ENCODE data around the gene MPND.
"Not testable (repeated sequence)": the region's sequence is repeated elsewhere in the genome, so short reads cannot be mapped to it uniquely, and the experiment has no call there.

MPND gene

GRCh38 chr19:4328991-4329681 is 14.2 kb upstream of the MPND start:
- not testable (repeated sequence) for H3K27ac ChIP-seq (ENCODE audit: low read depth in 2 of 2, low read length in 2 of 2); H3K9ac ChIP-seq (ENCODE audit: low read depth in 1 of 2, low read length in 2 of 2); H3K9me3 ChIP-seq (ENCODE audit: control insufficient read depth in 2 of 2, low read length in 2 of 2); H3K27me3 ChIP-seq (ENCODE audit: control insufficient read depth in 2 of 2, insufficient read depth in 2 of 2, low read length in 2 of 2); H3K4me1 ChIP-seq (ENCODE audit: control insufficient read depth in 2 of 2, insufficient read depth in 2 of 2, low read length in 2 of 2)
- Histone ChIP-seq H3K36me3 (ENCODE audit: control insufficient read depth in 2 of 2, insufficient read depth in 2 of 2, low read length in 2 of 2) (peaks cover 14 to 18% of the 10 kb centered on the region in 2 donors), H3K4me3 (ENCODE audit: low read length in 2 of 2) (peak overlapping the region in 1 of 2 donors; percentile 55)

GRCh38 chr19:4329858-4330257 is 13.5 kb upstream of the MPND start:
- H3K27ac ChIP-seq (ENCODE audit: low read depth in 2 of 2, low read length in 2 of 2), result no peak overlapping the region
- H3K36me3 ChIP-seq (ENCODE audit: control insufficient read depth in 2 of 2, insufficient read depth in 2 of 2, low read length in 2 of 2), result peaks cover 18 to 19% of the 10 kb centered on the region in 2 donors
- no peak overlapping the region for H3K4me3 ChIP-seq (ENCODE audit: low read length in 2 of 2)
- no peak overlapping the region for H3K9ac ChIP-seq (ENCODE audit: low read depth in 1 of 2, low read length in 2 of 2)
- H3K9me3 ChIP-seq (ENCODE audit: control insufficient read depth in 2 of 2, low read length in 2 of 2), result no peaks in the 10 kb centered on the region
- H3K27me3 ChIP-seq (ENCODE audit: control insufficient read depth in 2 of 2, insufficient read depth in 2 of 2, low read length in 2 of 2), result no peaks in the 10 kb centered on the region
- H3K4me1 ChIP-seq (ENCODE audit: control insufficient read depth in 2 of 2, insufficient read depth in 2 of 2, low read length in 2 of 2), result peaks cover 0 to 9% of the 10 kb centered on the region in 2 donors

- no peak overlapping the region for H3K27ac ChIP-seq (ENCODE audit: low read depth in 2 of 2, low read length in 2 of 2)
- peaks cover 4 to 8% of the 10 kb centered on the region in 2 donors for H3K4me1 ChIP-seq (ENCODE audit: control insufficient read depth in 2 of 2, insufficient read depth in 2 of 2, low read length in 2 of 2)
- H3K9ac ChIP-seq (ENCODE audit: low read depth in 1 of 2, low read length in 2 of 2), result no peak overlapping the region
- no peaks in the 10 kb centered on the region for H3K27me3 ChIP-seq (ENCODE audit: control insufficient read depth in 2 of 2, insufficient read depth in 2 of 2, low read length in 2 of 2)
- peaks cover 9 to 12% of the 10 kb centered on the region in 2 donors for H3K36me3 ChIP-seq (ENCODE audit: control insufficient read depth in 2 of 2, insufficient read depth in 2 of 2, low read length in 2 of 2)
- no peaks in the 10 kb centered on the region for H3K9me3 ChIP-seq (ENCODE audit: control insufficient read depth in 2 of 2, low read length in 2 of 2)
- H3K4me3 ChIP-seq (ENCODE audit: low read length in 2 of 2), result no peak overlapping the region
Measured at GRCh38 chr19:4334929-4335570, 8.3 kb upstream of the MPND start.

- peak overlapping the region; percentile 84 to 89 for H3K27ac ChIP-seq (ENCODE audit: low read depth in 2 of 2, low read length in 2 of 2)
- peak overlapping the region; percentile 79 to 81 for H3K4me3 ChIP-seq (ENCODE audit: low read length in 2 of 2)
- no peaks in the 10 kb centered on the region for H3K27me3 ChIP-seq (ENCODE audit: control insufficient read depth in 2 of 2, insufficient read depth in 2 of 2, low read length in 2 of 2)
- H3K36me3 ChIP-seq (ENCODE audit: control insufficient read depth in 2 of 2, insufficient read depth in 2 of 2, low read length in 2 of 2), result peaks cover 9 to 11% of the 10 kb centered on the region in 2 donors
- no peaks in the 10 kb centered on the region for H3K9me3 ChIP-seq (ENCODE audit: control insufficient read depth in 2 of 2, low read length in 2 of 2)
- peaks cover 13 to 18% of the 10 kb centered on the region in 2 donors for H3K4me1 ChIP-seq (ENCODE audit: control insufficient read depth in 2 of 2, insufficient read depth in 2 of 2, low read length in 2 of 2)
- peak overlapping the region; percentile 72 to 88 for H3K9ac ChIP-seq (ENCODE audit: low read depth in 1 of 2, low read length in 2 of 2)
Measured at GRCh38 chr19:4337906-4338440, 5.4 kb upstream of the MPND start.

GRCh38 chr19:4338441-4339355 is 4.7 kb upstream of the MPND start, which contains the start of gene STAP2:
STAP2 (minus strand) TSS chr19:4338827; CDS start chr19:4338753, 74 bp downstream.
- H3K27ac ChIP-seq (ENCODE audit: low read depth in 2 of 2, low read length in 2 of 2), result peak within 1 kb of the TSS; percentile 84 to 89
- no peaks in the 10 kb centered on the region for H3K27me3 ChIP-seq (ENCODE audit: control insufficient read depth in 2 of 2, insufficient read depth in 2 of 2, low read length in 2 of 2)
- peak within 1 kb of the TSS; percentile 79 to 81 for H3K4me3 ChIP-seq (ENCODE audit: low read length in 2 of 2)
- H3K9me3 ChIP-seq (ENCODE audit: control insufficient read depth in 2 of 2, low read length in 2 of 2), result no peaks in the 10 kb centered on the region
- peak within 1 kb of the TSS; percentile 72 to 88 for H3K9ac ChIP-seq (ENCODE audit: low read depth in 1 of 2, low read length in 2 of 2)
- peaks cover 5 to 8% of the 10 kb centered on the region in 2 donors for H3K36me3 ChIP-seq (ENCODE audit: control insufficient read depth in 2 of 2, insufficient read depth in 2 of 2, low read length in 2 of 2)
- peaks cover 13 to 20% of the 10 kb centered on the region in 2 donors for H3K4me1 ChIP-seq (ENCODE audit: control insufficient read depth in 2 of 2, insufficient read depth in 2 of 2, low read length in 2 of 2)

- Histone ChIP-seq H3K27me3 (ENCODE audit: control insufficient read depth in 2 of 2, insufficient read depth in 2 of 2, low read length in 2 of 2) (no peaks in the 10 kb centered on the region), H3K36me3 (ENCODE audit: control insufficient read depth in 2 of 2, insufficient read depth in 2 of 2, low read length in 2 of 2) (peaks cover 3 to 7% of the 10 kb centered on the region in 2 donors), H3K9me3 (ENCODE audit: control insufficient read depth in 2 of 2, low read length in 2 of 2) (no peaks in the 10 kb centered on the region), H3K4me3 (ENCODE audit: low read length in 2 of 2) (peak overlapping the region; percentile 72 to 79), H3K4me1 (ENCODE audit: control insufficient read depth in 2 of 2, insufficient read depth in 2 of 2, low read length in 2 of 2) (peaks cover 19 to 32% of the 10 kb centered on the region in 2 donors), H3K27ac (ENCODE audit: low read depth in 2 of 2, low read length in 2 of 2) (peak overlapping the region; percentile 96 to 98), H3K9ac (ENCODE audit: low read depth in 1 of 2, low read length in 2 of 2) (peak overlapping the region; percentile 79 to 83)
Measured at GRCh38 chr19:4342314-4342614, 1.1 kb upstream of the MPND start.

GRCh38 chr19:4342615-4343369 is 570 bp upstream of the MPND start:
- Histone ChIP-seq H3K4me1 (ENCODE audit: control insufficient read depth in 2 of 2, insufficient read depth in 2 of 2, low read length in 2 of 2) (peaks cover 19 to 32% of the 10 kb centered on the region in 2 donors), H3K27ac (ENCODE audit: low read depth in 2 of 2, low read length in 2 of 2) (peak overlapping the region; percentile 98), H3K27me3 (ENCODE audit: control insufficient read depth in 2 of 2, insufficient read depth in 2 of 2, low read length in 2 of 2) (no peaks in the 10 kb centered on the region), H3K4me3 (ENCODE audit: low read length in 2 of 2) (peak overlapping the region; percentile 91 to 97), H3K9me3 (ENCODE audit: control insufficient read depth in 2 of 2, low read length in 2 of 2) (no peaks in the 10 kb centered on the region), H3K36me3 (ENCODE audit: control insufficient read depth in 2 of 2, insufficient read depth in 2 of 2, low read length in 2 of 2) (peaks cover 3 to 7% of the 10 kb centered on the region in 2 donors), H3K9ac (ENCODE audit: low read depth in 1 of 2, low read length in 2 of 2) (peak overlapping the region; percentile 79 to 83)

- H3K27ac ChIP-seq (ENCODE audit: low read depth in 2 of 2, low read length in 2 of 2), result no peak overlapping the region
- no peaks in the 10 kb centered on the region for H3K9me3 ChIP-seq (ENCODE audit: control insufficient read depth in 2 of 2, low read length in 2 of 2)
- no peaks in the 10 kb centered on the region for H3K27me3 ChIP-seq (ENCODE audit: control insufficient read depth in 2 of 2, insufficient read depth in 2 of 2, low read length in 2 of 2)
- peaks cover 10 to 23% of the 10 kb centered on the region in 2 donors for H3K4me1 ChIP-seq (ENCODE audit: control insufficient read depth in 2 of 2, insufficient read depth in 2 of 2, low read length in 2 of 2)
- H3K36me3 ChIP-seq (ENCODE audit: control insufficient read depth in 2 of 2, insufficient read depth in 2 of 2, low read length in 2 of 2), result peaks cover 3 to 12% of the 10 kb centered on the region in 2 donors
- peak overlapping the region in 1 of 2 donors; percentile 34 for H3K4me3 ChIP-seq (ENCODE audit: low read length in 2 of 2)
- peak overlapping the region in 1 of 2 donors; percentile 20 for H3K9ac ChIP-seq (ENCODE audit: low read depth in 1 of 2, low read length in 2 of 2)
Measured at GRCh38 chr19:4345342-4346019, 2.1 kb downstream of the MPND start.

- no peaks in the 10 kb centered on the region for H3K27me3 ChIP-seq (ENCODE audit: control insufficient read depth in 2 of 2, insufficient read depth in 2 of 2, low read length in 2 of 2)
- H3K4me3 ChIP-seq (ENCODE audit: low read length in 2 of 2), result no peak overlapping the region
- H3K4me1 ChIP-seq (ENCODE audit: control insufficient read depth in 2 of 2, insufficient read depth in 2 of 2, low read length in 2 of 2), result peaks cover 10 to 21% of the 10 kb centered on the region in 2 donors
- H3K27ac ChIP-seq (ENCODE audit: low read depth in 2 of 2, low read length in 2 of 2), result no peak overlapping the region
- H3K9me3 ChIP-seq (ENCODE audit: control insufficient read depth in 2 of 2, low read length in 2 of 2), result no peaks in the 10 kb centered on the region
- H3K36me3 ChIP-seq (ENCODE audit: control insufficient read depth in 2 of 2, insufficient read depth in 2 of 2, low read length in 2 of 2), result peaks cover 3 to 12% of the 10 kb centered on the region in 2 donors
- H3K9ac ChIP-seq (ENCODE audit: low read depth in 1 of 2, low read length in 2 of 2), result no peak overlapping the region
Measured at GRCh38 chr19:4346020-4346383, 2.6 kb downstream of the MPND start.
